GM12878 (cell line): ENCODE data around the gene TNFRSF8. TPM values are rescaled to one million over a fixed set of nuclear protein-coding genes. Genes with fewer than 3 reads are reported as not detected.

Source experiments
- ATAC-seq: fragments of 200-7000 bp; cut with Tn5 transposase; 3 replicates; pipeline ENCODE4 v1.9.1; 2020; ENCODE audit warnings: mild to moderate bottlenecking, moderate library complexity
- BruUV-seq: library from RNA; stranded (reverse); fragments of 400-500 nt; replicated peaks from 2 replicates; lab custom pipeline; 2021; lab: Mats Ljungman, UMichigan
- CTCF ChIA-PET: fragments of 300-600 bp; sonication (Branson Sonifier 250); formaldehyde crosslinking; extraction: SDS; loops from one replicate; lab custom pipeline; 2021; ENCODE audit warnings: inconsistent platforms; lab: Yijun Ruan, JAX
- POLR2A ChIA-PET: fragments of 350-600 bp; formaldehyde crosslinking; extraction: SDS; loops from one replicate; lab custom pipeline; 2021; ENCODE audit warnings: inconsistent platforms; lab: Charles Lee
- RAD21 ChIA-PET: fragments of 300-600 bp; sonication (Branson Sonifier 250); formaldehyde crosslinking; loops from one replicate; lab custom pipeline; 2023; ENCODE audit warnings: antibody characterized with exemption; ENCODE audit not compliant: unreplicated experiment; lab: Charles Lee
- SMC1A ChIA-PET: fragments of 300-600 bp; sonication (Branson Sonifier 250); formaldehyde crosslinking; loops from one replicate; lab custom pipeline; 2023; ENCODE audit not compliant: unreplicated experiment, uncharacterized antibody; lab: Charles Lee
- DNase-seq: peaks from one replicate; pipeline ENCODE4 v3.0.0-alpha.2; 2011; ENCODE audit warnings: low read depth, low spot score
- FAIRE-seq: peaks from 3 replicates; lab custom pipeline; 2011; peaks lifted over from hg19 to GRCh38; lab: Jason Lieb, UNC
- H2AFZ ChIP-seq: 2 replicates; pipeline ENCODE4 v1.6.0; 2011; ENCODE audit warnings: low read depth, low read length, control low read depth; ENCODE audit not compliant: control insufficient read depth
- H3K27ac ChIP-seq: 2 replicates; pipeline ENCODE4 v1.5.1; 2011; ENCODE audit warnings: control low read depth; ENCODE audit not compliant: control insufficient read depth, insufficient read depth
- H3K27me3 ChIP-seq, 2 experiments: replicated peaks in 1 of 2; 2 replicates each; pipeline versions ENCODE4 v1.6.0 to v1.6.1; 2011; ENCODE audit warnings: low read length in 1 of 2; ENCODE audit not compliant: control insufficient read depth in 2 of 2, insufficient read depth in 2 of 2
- H3K36me3 ChIP-seq, 2 experiments: 2 replicates each; pipeline ENCODE4 v1.5.1; 2011; ENCODE audit warnings: low read length in 1 of 2; ENCODE audit not compliant: control insufficient read depth in 2 of 2, insufficient read depth in 2 of 2
- H3K4me1 ChIP-seq: 2 replicates; pipeline ENCODE4 v1.6.1; 2011; ENCODE audit warnings: mild to moderate bottlenecking, low read length, moderate library complexity, mixed read lengths; ENCODE audit not compliant: control insufficient read depth, insufficient read depth
- H3K4me2 ChIP-seq: 2 replicates; pipeline ENCODE4 v1.6.0; 2011; ENCODE audit warnings: control low read depth; ENCODE audit not compliant: control insufficient read depth, insufficient read depth
- H3K4me3 ChIP-seq: fragments of 200-600 bp; sonication (generic); 2 replicates; pipeline ENCODE4 v1.5.1; 2016
- H3K79me2 ChIP-seq: 2 replicates; pipeline ENCODE4 v1.6.0; 2011; ENCODE audit warnings: low read length; ENCODE audit not compliant: control insufficient read depth, insufficient read depth
- H3K9ac ChIP-seq: 2 replicates; pipeline ENCODE4 v1.8.0; 2011; ENCODE audit warnings: low read length, control low read depth, mixed read lengths; ENCODE audit not compliant: control insufficient read depth, insufficient read depth
- H3K9me3 ChIP-seq: replicated peaks from 3 replicates; pipeline ENCODE4 v1.5.1; 2011; ENCODE audit warnings: mild to moderate bottlenecking, low read length; ENCODE audit not compliant: control insufficient read depth, insufficient read depth
- H4K20me1 ChIP-seq: 2 replicates; pipeline ENCODE4 v1.6.0; 2011; ENCODE audit not compliant: control insufficient read depth, insufficient read depth
- ATF7 ChIP-seq: fragments of 450-650 bp; IDR thresholded peaks from 2 replicates; pipeline ENCODE4 v1.6.1; 2016; ENCODE audit warnings: low read depth, mild to moderate bottlenecking
- BHLHE40 ChIP-seq, 2 experiments: fragments of 450-650 bp in 1 of 2; IDR thresholded peaks; 2 replicates each; pipeline ENCODE4 v1.6.1; 2011 to 2017; ENCODE audit warnings: low read depth in 2 of 2, borderline replicate concordance in 1 of 2, improper control_type of control experiment in 1 of 2, low read length in 1 of 2, mild to moderate bottlenecking in 1 of 2
- ESRRA ChIP-seq: IDR thresholded peaks from 2 replicates; pipeline ENCODE4 v1.6.1; 2012; ENCODE audit warnings: mild to moderate bottlenecking, low read length, improper control_type of control experiment
- EZH2 ChIP-seq: IDR thresholded peaks from 2 replicates; pipeline ENCODE4 v1.6.1; 2012; ENCODE audit warnings: low read depth, mild to moderate bottlenecking, control low read depth, inconsistent platforms, low read length, borderline replicate concordance; ENCODE audit not compliant: control insufficient read depth
- IKZF2 ChIP-seq, 2 experiments: fragments of 450-650 bp; IDR thresholded peaks; 2 replicates each; pipeline ENCODE4 v1.6.1; 2017; ENCODE audit warnings: mild to moderate bottlenecking in 2 of 2, moderate library complexity in 2 of 2
- KDM1A ChIP-seq: fragments of 200-600 bp; sonication (generic); IDR thresholded peaks from 2 replicates; pipeline ENCODE4 v1.6.1; 2016; ENCODE audit warnings: borderline replicate concordance
- LARP7 ChIP-seq: fragments of 450-650 bp; IDR thresholded peaks from 2 replicates; pipeline ENCODE4 v1.6.1; 2017; ENCODE audit warnings: mild to moderate bottlenecking
- NBN ChIP-seq: fragments of 450-650 bp; IDR thresholded peaks from 2 replicates; pipeline ENCODE4 v1.6.1; 2016
- NFYB ChIP-seq: IDR thresholded peaks from 2 replicates; pipeline ENCODE4 v1.6.1; 2011; ENCODE audit warnings: low read depth, mild to moderate bottlenecking, low read length, improper control_type of control experiment, moderate library complexity; ENCODE audit not compliant: insufficient read depth
- NR2F1 ChIP-seq: fragments of 450-650 bp; conservative IDR thresholded peaks from 2 replicates; pipeline ENCODE4 v1.6.1; 2017; ENCODE audit warnings: mild to moderate bottlenecking
- SMAD1 ChIP-seq: fragments of 450-650 bp; IDR thresholded peaks from 2 replicates; pipeline ENCODE4 v1.6.1; 2018; ENCODE audit warnings: mild to moderate bottlenecking, low read depth; ENCODE audit not compliant: partially characterized antibody
- SMARCA5 ChIP-seq: fragments of 450-650 bp; IDR thresholded peaks from 2 replicates; pipeline ENCODE4 v1.6.1; 2017; ENCODE audit warnings: mild to moderate bottlenecking
- WGBS: methylation state at CpG from one replicate; pipeline ENCODE4 v1.1.6; 2016; ENCODE audit warnings: low lambda C conversion rate; ENCODE audit not compliant: insufficient replicate concordance, insufficient coverage; ENCODE audit errors: missing lambda C conversion rate; 5-methylcytosine and 5-hydroxymethylcytosine counted together
- in situ Hi-C: fragments of 300-500 bp; cut with MboI; formaldehyde crosslinking; loops from 9 replicates; pipeline ENCODE4 v1.14.3; 2018; ENCODE audit warnings: mixed read lengths
- intact Hi-C: fragments of 100-400 bp; cut with micrococcal nuclease; formaldehyde crosslinking; loops from one replicate; pipeline ENCODE4 v1.14.2; 2022; ENCODE audit not compliant: unreplicated experiment
- polyA plus RNA-seq, 11 experiments: library from polyadenylated mRNA; depleted of rRNA in 4 of 11; unstranded in 6 of 11; stranded (reverse) in 5 of 11; fragments of >200 nt; fragmentation: Nextera tagmentation in 4 of 11; fragmentation: Illumina TruSeq in 1 of 11; extraction: Ambion mirVana in 4 of 11; extraction: Trizol in 1 of 11; gene quantifications; 1 replicate in 1 of 11; 2 replicates in 10 of 11; pipeline versions ENCODE4 v1.2.1 to v1.2.3, GENCODE V29; 2011 to 2016; ENCODE audit warnings: inconsistent platforms in 2 of 11, missing spikeins in 2 of 11, low read depth in 1 of 11
- total RNA-seq, 4 experiments: library from RNA; depleted of rRNA in 3 of 4; stranded (reverse); fragments of >200 nt in 3 of 4; fragmentation: Illumina TruSeq in 1 of 4; extraction: Trizol in 1 of 4; gene quantifications; 2 replicates each; pipeline versions ENCODE4 v1.2.1 to v1.2.3, GENCODE V29; 2013 to 2021
- TF ChIP-seq, protein P1 (sequence below): fragments of 450-650 bp; formaldehyde crosslinking; IDR thresholded peaks from 2 replicates; pipeline ENCODE4 v1.4.0; 2020; ENCODE audit warnings: mild to moderate bottlenecking, moderate library complexity

TNFRSF8 gene
- total and polyA plus RNA-seq, 10 of the 15 experiments (the other 5 are each of a cell fraction or from before 2014, with no cell fraction given) = 9.8 to 114 (median 58.8) TPM

DNA sequence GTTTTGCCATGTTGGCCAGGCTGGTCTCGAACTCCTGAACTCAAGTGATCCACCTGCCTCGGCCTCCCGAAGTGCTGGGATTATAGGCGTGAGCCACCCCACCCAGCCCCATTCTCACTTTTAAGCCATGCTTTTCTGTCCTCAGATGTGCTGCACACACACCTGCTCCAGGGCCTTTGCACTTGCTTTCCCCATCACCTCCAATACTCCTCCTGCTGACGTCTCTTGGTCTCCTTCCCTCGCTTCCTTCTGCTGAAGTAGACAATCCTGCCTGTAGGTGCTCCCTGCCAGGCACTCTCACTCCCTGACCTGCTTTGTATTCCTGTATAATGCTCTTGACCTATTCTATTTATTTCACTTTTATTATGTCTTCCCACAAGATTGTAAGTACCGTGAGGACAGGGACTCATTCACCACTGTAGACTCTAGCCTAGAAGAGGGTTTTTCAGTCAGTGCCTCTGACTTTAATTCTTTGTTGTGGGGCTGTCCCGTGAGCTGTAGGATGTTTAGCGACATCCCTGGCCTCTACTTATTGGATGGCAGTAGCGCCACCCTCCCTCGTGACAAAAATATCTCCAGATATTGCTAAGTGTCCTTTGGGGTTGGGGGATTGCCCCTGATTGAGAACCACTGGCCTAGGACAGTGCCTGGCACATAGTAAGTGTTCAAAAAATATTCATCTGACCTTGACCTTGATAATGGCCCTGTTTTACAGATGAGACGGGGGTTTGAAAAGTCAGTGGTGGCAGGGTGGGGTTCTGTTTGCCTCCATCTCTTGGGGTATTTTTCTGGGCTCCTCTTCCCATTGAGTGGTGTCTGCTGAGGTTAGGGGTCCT lies 108.3 kb downstream of the TNFRSF8 start:
- Histone ChIP-seq H3K4me1 (peaks cover 40% of the 10 kb centered on the region), H3K9me3 (no peaks in the 10 kb centered on the region), H3K27ac (peak overlapping the region; percentile 20; the same call in 1 of the 2 replicates), H3K36me3 (peaks cover 5 to 8% of the 10 kb centered on the region in 2 experiments), H3K79me2 (peaks cover 89% of the 10 kb centered on the region), H4K20me1 (peaks cover 6% of the 10 kb centered on the region; the same call in 1 of the 2 replicates), H2AFZ (no peak overlapping the region), H3K9ac (no peak overlapping the region), H3K4me2 (peak overlapping the region; percentile 78), H3K27me3 (no peaks in the 10 kb centered on the region), H3K4me3 (peak overlapping the region; percentile 59)
- FAIRE-seq = no peak
- intact Hi-C loops = loop anchor here (5.0 kb wide), 1 partner anchor 34 kb away; no protein-coding TSS in a partner anchor
- ChIA-PET RAD21 (interaction anchor here (1.1 to 8.2 kb wide), 5 partner anchors 9 to 47 kb away, joined by 4 to 119 read pairs (median 5); no protein-coding TSS in a partner anchor), CTCF (interaction anchor here (0.7 to 1.6 kb wide), 7 partner anchors 9 to 38 kb away, joined by 3 to 8 read pairs (median 3); no protein-coding TSS in a partner anchor), POLR2A (interaction anchor here (0.8 to 2.0 kb wide), 5 partner anchors 9 to 107 kb away, joined by 3 to 9 read pairs (median 3); no protein-coding TSS in a partner anchor), SMC1A (interaction anchor here (1.1 to 20.8 kb wide), 4 partner anchors 8 to 47 kb away, joined by 3 to 347 read pairs (median 11); no protein-coding TSS in a partner anchor)
- WGBS = 71% methylated on average over 11 of the region's 12 CpGs
- in situ Hi-C loops = loop anchor here (25.0 kb wide), 1 partner anchor 1566 kb away; no protein-coding TSS in a partner anchor
- TF ChIP-seq NBN (no peak), LARP7 (0 out of 2 replicates have a peak, but pooled peaks have one; percentile 29), EZH2 (no peak), KDM1A (no peak), NR2F1 (peak; percentile 78), ESRRA (peak; percentile 66; the same call in 1 of the 2 replicates), BHLHE40 (IDR thresholded peaks at IDR 0.05; ENCODE audit: borderline replicate concordance in 1 of 2, low read depth in 2 of 2, low read length in 1 of 2) (peak; percentile 38 to 53; a peak in 1 of 4 replicates), NFYB (0 out of 2 replicates have a peak, but pooled peaks have one; percentile 12), SMAD1 (no peak), ATF7 (no peak), SMARCA5 (0 out of 2 replicates have a peak, but pooled peaks have one; percentile 41), IKZF2 (IDR thresholded peaks at IDR 0.05) (no peak)
- TF ChIP-seq, protein P1, sequence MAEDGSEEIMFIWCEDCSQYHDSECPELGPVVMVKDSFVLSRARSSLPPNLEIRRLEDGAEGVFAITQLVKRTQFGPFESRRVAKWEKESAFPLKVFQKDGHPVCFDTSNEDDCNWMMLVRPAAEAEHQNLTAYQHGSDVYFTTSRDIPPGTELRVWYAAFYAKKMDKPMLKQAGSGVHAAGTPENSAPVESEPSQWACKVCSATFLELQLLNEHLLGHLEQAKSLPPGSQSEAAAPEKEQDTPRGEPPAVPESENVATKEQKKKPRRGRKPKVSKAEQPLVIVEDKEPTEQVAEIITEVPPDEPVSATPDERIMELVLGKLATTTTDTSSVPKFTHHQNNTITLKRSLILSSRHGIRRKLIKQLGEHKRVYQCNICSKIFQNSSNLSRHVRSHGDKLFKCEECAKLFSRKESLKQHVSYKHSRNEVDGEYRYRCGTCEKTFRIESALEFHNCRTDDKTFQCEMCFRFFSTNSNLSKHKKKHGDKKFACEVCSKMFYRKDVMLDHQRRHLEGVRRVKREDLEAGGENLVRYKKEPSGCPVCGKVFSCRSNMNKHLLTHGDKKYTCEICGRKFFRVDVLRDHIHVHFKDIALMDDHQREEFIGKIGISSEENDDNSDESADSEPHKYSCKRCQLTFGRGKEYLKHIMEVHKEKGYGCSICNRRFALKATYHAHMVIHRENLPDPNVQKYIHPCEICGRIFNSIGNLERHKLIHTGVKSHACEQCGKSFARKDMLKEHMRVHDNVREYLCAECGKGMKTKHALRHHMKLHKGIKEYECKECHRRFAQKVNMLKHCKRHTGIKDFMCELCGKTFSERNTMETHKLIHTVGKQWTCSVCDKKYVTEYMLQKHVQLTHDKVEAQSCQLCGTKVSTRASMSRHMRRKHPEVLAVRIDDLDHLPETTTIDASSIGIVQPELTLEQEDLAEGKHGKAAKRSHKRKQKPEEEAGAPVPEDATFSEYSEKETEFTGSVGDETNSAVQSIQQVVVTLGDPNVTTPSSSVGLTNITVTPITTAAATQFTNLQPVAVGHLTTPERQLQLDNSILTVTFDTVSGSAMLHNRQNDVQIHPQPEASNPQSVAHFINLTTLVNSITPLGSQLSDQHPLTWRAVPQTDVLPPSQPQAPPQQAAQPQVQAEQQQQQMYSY = no peak
- no peak for DNase-seq
- no TSS peak for BruUV-seq
- ATAC-seq = peak; percentile 23
